HG03103 (cell line): ENCODE measurements around the gene SUGT1.

Experiments
- ATAC-seq: cut with Tn5 transposase; IDR thresholded peaks from one replicate; pipeline ENCODE4 v1.9.1; 2021; ENCODE audit warnings: low read depth; ENCODE audit not compliant: unreplicated experiment

Gene SUGT1

GRCh38 chr13:52736891-52737290 is 84.3 kb downstream of the SUGT1 start:
- ATAC-seq = no peak

GRCh38 chr13:52737451-52737850 is 84.8 kb downstream of the SUGT1 start:
- ATAC-seq = no peak

GRCh38 chr13:52737965-52738364 is 85.3 kb downstream of the SUGT1 start:
- no peak for ATAC-seq

GRCh38 chr13:52738719-52739467 is 86.3 kb downstream of the SUGT1 start:
- ATAC-seq = no peak

GRCh38 chr13:52739468-52740071 is 86.9 kb downstream of the SUGT1 start, which contains the start of gene CNMD:
TSS of gene CNMD (minus strand) at chr13:52739820. CDS start at chr13:52739701, 119 bp downstream.
- no peak for ATAC-seq

DNA sequence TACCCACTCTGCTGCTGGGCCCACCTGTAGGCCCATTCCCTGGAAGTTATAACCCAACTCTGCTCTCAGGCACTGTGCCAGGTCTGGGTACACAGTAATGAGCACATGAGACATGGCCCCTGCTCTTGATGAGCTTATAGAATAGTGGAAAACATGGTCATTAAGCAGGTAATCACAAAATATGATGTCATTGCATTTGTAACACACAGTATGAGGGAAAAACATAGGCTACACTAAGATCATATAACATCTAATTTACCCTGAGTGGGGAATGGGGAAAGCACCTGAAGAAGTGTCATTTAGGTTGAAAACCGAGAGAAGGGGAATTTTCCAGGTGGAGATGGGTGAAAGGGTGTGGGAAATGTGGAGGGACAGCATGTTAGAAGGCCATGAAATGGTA is 90.9 kb downstream of the SUGT1 start:
- no peak for ATAC-seq

DNA sequence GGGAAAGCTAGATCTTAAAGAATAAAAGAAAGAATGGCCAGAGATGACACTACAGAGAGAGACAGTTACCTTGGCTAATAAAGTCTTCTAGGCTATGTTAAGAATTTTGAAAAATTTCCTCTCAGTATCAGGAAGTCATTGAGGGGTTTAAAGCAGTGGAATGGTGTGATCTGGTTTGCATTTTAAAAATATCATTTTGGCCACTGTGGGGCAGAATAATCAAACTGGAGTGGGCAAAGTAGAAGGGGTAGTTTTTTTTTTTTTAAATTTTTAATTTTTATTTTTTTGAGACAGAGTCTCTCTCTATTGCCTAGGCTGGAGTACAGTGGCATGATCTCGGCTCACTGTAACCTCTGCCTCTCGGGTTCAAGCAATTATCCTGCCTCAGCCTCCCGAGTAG is 91.4 kb downstream of the SUGT1 start:
- no peak for ATAC-seq

- ATAC-seq = no peak
These were observed 92.3 kb downstream of the SUGT1 start for GRCh38 chr13:52744842-52745375.

- ATAC-seq = no peak
These were observed 93.5 kb downstream of the SUGT1 start for GRCh38 chr13:52746141-52746540.

- no peak for ATAC-seq
These were observed 96.8 kb downstream of the SUGT1 start for GRCh38 chr13:52749419-52749818.
